HG03558 (cell line): ENCODE results near the gene ARL17B.
A peak's percentile ranks its signal among the peaks of the same experiment; 100 is the strongest.
"Not testable (repeated sequence)": the region's sequence is repeated elsewhere in the genome, so short reads cannot be mapped to it uniquely, and the experiment has no call there.

Experiments used
- ATAC-seq: cut with Tn5 transposase; IDR thresholded peaks from one replicate; pipeline ENCODE4 v1.9.1; 2021; ENCODE audit warnings: moderate number of reproducible peaks; ENCODE audit not compliant: unreplicated experiment; ENCODE audit errors: extremely low read depth

ARL17B gene

GRCh38 chr17:46291618-46292017 lies 69.9 kb downstream of the ARL17B start:
- not testable (repeated sequence) for ATAC-seq

- ATAC-seq, result peak; percentile 72
Measured at GRCh38 chr17:46290906-46291546, 70.5 kb downstream of the ARL17B start.

GRCh38 chr17:46287587-46287986 lies 74.0 kb downstream of the ARL17B start:
- not testable (repeated sequence) for ATAC-seq

GRCh38 chr17:46286764-46287221 lies 74.8 kb downstream of the ARL17B start:
- ATAC-seq, result not testable (repeated sequence)

GRCh38 chr17:46285500-46285899 lies 76.1 kb downstream of the ARL17B start:
- ATAC-seq, result not testable (repeated sequence)

GRCh38 chr17:46284467-46284866 lies 77.1 kb downstream of the ARL17B start:
- not testable (repeated sequence) for ATAC-seq

GRCh38 chr17:46282635-46283034 lies 78.9 kb downstream of the ARL17B start:
- not testable (repeated sequence) for ATAC-seq

GRCh38 chr17:46281336-46281735 lies 80.2 kb downstream of the ARL17B start:
- ATAC-seq, result not testable (repeated sequence)

- ATAC-seq, result not testable (repeated sequence)
Measured at GRCh38 chr17:46276728-46277479, 84.7 kb downstream of the ARL17B start.

GRCh38 chr17:46274238-46274637 lies 87.3 kb downstream of the ARL17B start:
- no peak for ATAC-seq

- no peak for ATAC-seq
Measured at GRCh38 chr17:46273541-46274236, 87.9 kb downstream of the ARL17B start.

- no peak for ATAC-seq
Measured at GRCh38 chr17:46270032-46270431, 91.5 kb downstream of the ARL17B start.

- ATAC-seq, result peak; percentile 57
Measured at GRCh38 chr17:46266656-46267544, 94.7 kb downstream of the ARL17B start.

GRCh38 chr17:46266063-46266655 lies 95.4 kb downstream of the ARL17B start:
- not testable (repeated sequence) for ATAC-seq

- no peak for ATAC-seq
Measured at GRCh38 chr17:46264456-46265198, 96.9 kb downstream of the ARL17B start.

- ATAC-seq, result no peak
Measured at GRCh38 chr17:46262271-46262670, 99.3 kb downstream of the ARL17B start.

GRCh38 chr17:46259845-46260661 lies 101.5 kb downstream of the ARL17B start:
- ATAC-seq, result not testable (repeated sequence)

GRCh38 chr17:46256369-46256768 lies 105.2 kb downstream of the ARL17B start:
- ATAC-seq, result not testable (repeated sequence)
